ENCODE results near the gene SLC35F5.

- TF ChIP-seq, protein P1, sequence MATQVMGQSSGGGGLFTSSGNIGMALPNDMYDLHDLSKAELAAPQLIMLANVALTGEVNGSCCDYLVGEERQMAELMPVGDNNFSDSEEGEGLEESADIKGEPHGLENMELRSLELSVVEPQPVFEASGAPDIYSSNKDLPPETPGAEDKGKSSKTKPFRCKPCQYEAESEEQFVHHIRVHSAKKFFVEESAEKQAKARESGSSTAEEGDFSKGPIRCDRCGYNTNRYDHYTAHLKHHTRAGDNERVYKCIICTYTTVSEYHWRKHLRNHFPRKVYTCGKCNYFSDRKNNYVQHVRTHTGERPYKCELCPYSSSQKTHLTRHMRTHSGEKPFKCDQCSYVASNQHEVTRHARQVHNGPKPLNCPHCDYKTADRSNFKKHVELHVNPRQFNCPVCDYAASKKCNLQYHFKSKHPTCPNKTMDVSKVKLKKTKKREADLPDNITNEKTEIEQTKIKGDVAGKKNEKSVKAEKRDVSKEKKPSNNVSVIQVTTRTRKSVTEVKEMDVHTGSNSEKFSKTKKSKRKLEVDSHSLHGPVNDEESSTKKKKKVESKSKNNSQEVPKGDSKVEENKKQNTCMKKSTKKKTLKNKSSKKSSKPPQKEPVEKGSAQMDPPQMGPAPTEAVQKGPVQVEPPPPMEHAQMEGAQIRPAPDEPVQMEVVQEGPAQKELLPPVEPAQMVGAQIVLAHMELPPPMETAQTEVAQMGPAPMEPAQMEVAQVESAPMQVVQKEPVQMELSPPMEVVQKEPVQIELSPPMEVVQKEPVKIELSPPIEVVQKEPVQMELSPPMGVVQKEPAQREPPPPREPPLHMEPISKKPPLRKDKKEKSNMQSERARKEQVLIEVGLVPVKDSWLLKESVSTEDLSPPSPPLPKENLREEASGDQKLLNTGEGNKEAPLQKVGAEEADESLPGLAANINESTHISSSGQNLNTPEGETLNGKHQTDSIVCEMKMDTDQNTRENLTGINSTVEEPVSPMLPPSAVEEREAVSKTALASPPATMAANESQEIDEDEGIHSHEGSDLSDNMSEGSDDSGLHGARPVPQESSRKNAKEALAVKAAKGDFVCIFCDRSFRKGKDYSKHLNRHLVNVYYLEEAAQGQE (IDR thresholded peaks at IDR 0.05; ENCODE audit: low read depth): no peak
- TF ChIP-seq SRF (IDR thresholded peaks at IDR 0.05; ENCODE audit: low read depth) (no peak), EZH2 (IDR thresholded peaks at IDR 0.05) (no peak), FOSL1 (IDR thresholded peaks at IDR 0.05; ENCODE audit: low read depth) (no peak), POLR2AphosphoS5 (IDR thresholded peaks at IDR 0.05; ENCODE audit: low read depth, low read length) (no peak), RAD21 (IDR thresholded peaks at IDR 0.05; ENCODE audit: low read depth) (no peak), EZH2phosphoT487 (IDR thresholded peaks at IDR 0.05; ENCODE audit: borderline replicate concordance) (no peak), POLR2A (IDR thresholded peaks at IDR 0.05; ENCODE audit: borderline replicate concordance, extremely low read depth, insufficient read depth, insufficient read length) (no peak), EGR1 (IDR thresholded peaks at IDR 0.05; ENCODE audit: low read depth) (no peak), CEBPB (IDR thresholded peaks at IDR 0.05; ENCODE audit: low read depth) (no peak), ZFX (IDR thresholded peaks at IDR 0.05) (no peak), JUND (IDR thresholded peaks at IDR 0.05) (no peak), ZNF274 (IDR thresholded peaks at IDR 0.05; ENCODE audit: low read depth, low read length) (no peak)
- TF ChIP-seq, protein P2, sequence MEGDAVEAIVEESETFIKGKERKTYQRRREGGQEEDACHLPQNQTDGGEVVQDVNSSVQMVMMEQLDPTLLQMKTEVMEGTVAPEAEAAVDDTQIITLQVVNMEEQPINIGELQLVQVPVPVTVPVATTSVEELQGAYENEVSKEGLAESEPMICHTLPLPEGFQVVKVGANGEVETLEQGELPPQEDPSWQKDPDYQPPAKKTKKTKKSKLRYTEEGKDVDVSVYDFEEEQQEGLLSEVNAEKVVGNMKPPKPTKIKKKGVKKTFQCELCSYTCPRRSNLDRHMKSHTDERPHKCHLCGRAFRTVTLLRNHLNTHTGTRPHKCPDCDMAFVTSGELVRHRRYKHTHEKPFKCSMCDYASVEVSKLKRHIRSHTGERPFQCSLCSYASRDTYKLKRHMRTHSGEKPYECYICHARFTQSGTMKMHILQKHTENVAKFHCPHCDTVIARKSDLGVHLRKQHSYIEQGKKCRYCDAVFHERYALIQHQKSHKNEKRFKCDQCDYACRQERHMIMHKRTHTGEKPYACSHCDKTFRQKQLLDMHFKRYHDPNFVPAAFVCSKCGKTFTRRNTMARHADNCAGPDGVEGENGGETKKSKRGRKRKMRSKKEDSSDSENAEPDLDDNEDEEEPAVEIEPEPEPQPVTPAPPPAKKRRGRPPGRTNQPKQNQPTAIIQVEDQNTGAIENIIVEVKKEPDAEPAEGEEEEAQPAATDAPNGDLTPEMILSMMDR (IDR thresholded peaks at IDR 0.05 in 2 of 3, conservative IDR thresholded peaks at IDR 0.05 in 1 of 3; ENCODE audit: borderline replicate concordance in 1 of 3, insufficient read depth in 1 of 3, low read depth in 2 of 3, low read length in 2 of 3): no peak
These were observed 69.9 kb downstream of the SLC35F5 start for GRCh38 chr2:113686537-113686936.
